Endodermal cell (in vitro differentiated cells): ENCODE measurements around the gene CCDC9. TPM values are rescaled to one million over a fixed set of nuclear protein-coding genes. Genes with fewer than 3 reads are reported as not detected.

Experiments used
- DNase-seq: peaks from one replicate; pipeline ENCODE4 v3.0.0-alpha.2; 2017
- H3K27ac ChIP-seq: 2 replicates; pipeline ENCODE4 v1.5.1; 2013; ENCODE audit warnings: mild to moderate bottlenecking, low read depth, low read length, moderate library complexity
- H3K27me3 ChIP-seq: 2 replicates; pipeline ENCODE4 v1.6.1; 2013; ENCODE audit warnings: mild to moderate bottlenecking, low read length, moderate library complexity; ENCODE audit not compliant: insufficient read depth, control insufficient read depth, poor library complexity, severe bottlenecking
- H3K36me3 ChIP-seq: 2 replicates; pipeline ENCODE4 v1.7.0; 2013; ENCODE audit warnings: mild to moderate bottlenecking, low read length, moderate library complexity; ENCODE audit not compliant: control insufficient read depth, insufficient read depth
- H3K4me1 ChIP-seq: one replicate; pipeline ENCODE4 v1.7.0; 2013; ENCODE audit warnings: low read length; ENCODE audit not compliant: control insufficient read depth, insufficient read depth
- H3K4me3 ChIP-seq: 2 replicates; pipeline ENCODE4 v1.5.1; 2013; ENCODE audit warnings: mild to moderate bottlenecking, low read length, moderate library complexity
- H3K9ac ChIP-seq: 2 replicates; pipeline ENCODE4 v1.6.1; 2013; ENCODE audit warnings: mild to moderate bottlenecking, low read length, moderate library complexity; ENCODE audit not compliant: poor library complexity, severe bottlenecking; ENCODE audit errors: extremely low read depth
- H3K9me3 ChIP-seq: 2 replicates; pipeline ENCODE4 v1.6.1; 2013; ENCODE audit warnings: mild to moderate bottlenecking, low read length, moderate library complexity; ENCODE audit not compliant: control insufficient read depth
- H3K27ac Mint-ChIP-seq: 2 replicates; pipeline ENCODE4 v1.8.0; 2020; ENCODE audit warnings: mixed read lengths
- H3K27me3 Mint-ChIP-seq: 2 replicates; pipeline ENCODE4 v1.8.0; 2021; ENCODE audit warnings: mild to moderate bottlenecking, mixed read lengths; ENCODE audit not compliant: insufficient read depth
- H3K36me3 Mint-ChIP-seq: 2 replicates; pipeline ENCODE4 v1.8.0; 2020; ENCODE audit warnings: low read depth, mixed read lengths
- H3K4me1 Mint-ChIP-seq: 2 replicates; pipeline ENCODE4 v1.8.0; 2020; ENCODE audit warnings: mixed read lengths
- H3K4me3 Mint-ChIP-seq: 2 replicates; pipeline ENCODE4 v1.8.0; 2020; ENCODE audit warnings: mild to moderate bottlenecking, moderate library complexity, mixed read lengths
- H3K9me3 Mint-ChIP-seq: 2 replicates; pipeline ENCODE4 v1.8.0; 2020; ENCODE audit warnings: mild to moderate bottlenecking, mixed read lengths
- WGBS, 2 experiments: methylation state at CpG; one replicate each; pipeline versions ENCODE4 v1.1.5 to v1.1.7; 2013; ENCODE audit warnings: missing lambda C conversion rate in 2 of 2, mixed read lengths in 1 of 2; ENCODE audit not compliant: insufficient coverage in 1 of 2, insufficient read length in 1 of 2; 5-methylcytosine and 5-hydroxymethylcytosine counted together
- total RNA-seq, 2 donors: library from RNA; stranded (reverse); fragmentation: NEBNext Ultra II Directional in 1 of 2; extraction: Animal tissue kit (Norgen Biotek cat#: 25700) in 1 of 2; gene quantifications; 2 replicates in 1 of 2; 3 replicates in 1 of 2; pipeline ENCODE4 v1.2.1, GENCODE V29; 2021
- TF ChIP-seq, protein P1 (sequence below): fragments of 200-600 bp; sonication (generic); conservative IDR thresholded peaks from 2 replicates; pipeline ENCODE4 v1.5.0; 2021; ENCODE audit warnings: antibody characterized with exemption, mild to moderate bottlenecking

The CCDC9 gene
- total RNA-seq, 2 donors from 2014 or later: 33.8 to 46.2 TPM

GRCh38 chr19:47269596-47269995, 13.3 kb downstream of the CCDC9 start:
- 93 to 97% methylated on average over 4 to 7 of the region's 7 CpGs for whole genome bisulfite sequencing, 2 experiments
- Histone ChIP-seq H3K4me3 (no peak overlapping the region), H3K36me3 (peaks cover 55% of the 10 kb centered on the region), H3K9me3 (no peaks in the 10 kb centered on the region), H3K27ac (no peak overlapping the region), H3K9ac (no peak overlapping the region), H3K4me1 (no peaks in the 10 kb centered on the region), H3K27me3 (no peaks in the 10 kb centered on the region)
- no peak for DNase-seq
- H3K27me3 Mint-ChIP-seq: no peaks in the 10 kb centered on the region
- peaks cover 8% of the 10 kb centered on the region for H3K4me1 Mint-ChIP-seq
- H3K4me3 Mint-ChIP-seq: no peak overlapping the region
- no peak overlapping the region for H3K27ac Mint-ChIP-seq
- TF ChIP-seq, protein P1, sequence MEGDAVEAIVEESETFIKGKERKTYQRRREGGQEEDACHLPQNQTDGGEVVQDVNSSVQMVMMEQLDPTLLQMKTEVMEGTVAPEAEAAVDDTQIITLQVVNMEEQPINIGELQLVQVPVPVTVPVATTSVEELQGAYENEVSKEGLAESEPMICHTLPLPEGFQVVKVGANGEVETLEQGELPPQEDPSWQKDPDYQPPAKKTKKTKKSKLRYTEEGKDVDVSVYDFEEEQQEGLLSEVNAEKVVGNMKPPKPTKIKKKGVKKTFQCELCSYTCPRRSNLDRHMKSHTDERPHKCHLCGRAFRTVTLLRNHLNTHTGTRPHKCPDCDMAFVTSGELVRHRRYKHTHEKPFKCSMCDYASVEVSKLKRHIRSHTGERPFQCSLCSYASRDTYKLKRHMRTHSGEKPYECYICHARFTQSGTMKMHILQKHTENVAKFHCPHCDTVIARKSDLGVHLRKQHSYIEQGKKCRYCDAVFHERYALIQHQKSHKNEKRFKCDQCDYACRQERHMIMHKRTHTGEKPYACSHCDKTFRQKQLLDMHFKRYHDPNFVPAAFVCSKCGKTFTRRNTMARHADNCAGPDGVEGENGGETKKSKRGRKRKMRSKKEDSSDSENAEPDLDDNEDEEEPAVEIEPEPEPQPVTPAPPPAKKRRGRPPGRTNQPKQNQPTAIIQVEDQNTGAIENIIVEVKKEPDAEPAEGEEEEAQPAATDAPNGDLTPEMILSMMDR: no peak
- peaks cover 46% of the 10 kb centered on the region for H3K36me3 Mint-ChIP-seq
- H3K9me3 Mint-ChIP-seq: no peaks in the 10 kb centered on the region

- DNase-seq: no peak
- 95 to 97% methylated on average over 4 to 10 of the region's 10 CpGs for WGBS, 2 experiments
- Mint-ChIP-seq H3K4me3 (no peak overlapping the region), H3K36me3 (peaks cover 41% of the 10 kb centered on the region), H3K27ac (no peak overlapping the region), H3K27me3 (peaks cover 3% of the 10 kb centered on the region), H3K4me1 (peaks cover 8% of the 10 kb centered on the region), H3K9me3 (no peaks in the 10 kb centered on the region)
- Histone ChIP-seq H3K4me1 (no peaks in the 10 kb centered on the region), H3K36me3 (peaks cover 47% of the 10 kb centered on the region), H3K9ac (no peak overlapping the region), H3K27me3 (no peaks in the 10 kb centered on the region), H3K9me3 (no peaks in the 10 kb centered on the region), H3K27ac (no peak overlapping the region), H3K4me3 (no peak overlapping the region)
- TF ChIP-seq, protein P1: no peak
Measured at GRCh38 chr19:47270408-47270807, 14.1 kb downstream of the CCDC9 start.

DNA sequence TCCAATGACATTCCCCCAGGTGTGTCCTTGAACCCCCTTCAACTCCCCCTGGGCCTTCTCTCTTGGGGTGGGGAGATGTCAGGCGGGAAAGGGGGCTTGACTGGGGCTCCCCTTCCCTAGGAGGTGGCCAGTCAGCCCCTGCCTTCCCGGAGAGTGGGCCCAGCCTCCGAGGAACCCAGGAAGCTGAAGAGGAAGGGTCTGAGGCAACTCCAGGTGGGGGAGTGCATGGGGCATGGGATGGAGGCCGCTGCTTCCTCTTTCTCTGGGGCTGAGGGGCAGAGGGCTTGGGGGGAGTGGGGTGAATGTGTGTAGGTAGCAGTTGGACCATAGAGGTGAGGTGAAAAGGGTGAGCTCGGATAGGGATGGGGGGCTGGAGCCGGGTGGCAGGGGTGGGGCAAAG, 15.6 kb downstream of the CCDC9 start:
- Histone ChIP-seq H3K27ac (no peak overlapping the region), H3K9me3 (no peaks in the 10 kb centered on the region), H3K4me3 (no peak overlapping the region), H3K36me3 (peaks cover 36% of the 10 kb centered on the region), H3K4me1 (no peaks in the 10 kb centered on the region), H3K27me3 (no peaks in the 10 kb centered on the region), H3K9ac (no peak overlapping the region)
- Mint-ChIP-seq H3K4me3 (peak overlapping the region; percentile 80), H3K27me3 (peaks cover 12% of the 10 kb centered on the region), H3K4me1 (peaks cover 8% of the 10 kb centered on the region), H3K9me3 (no peaks in the 10 kb centered on the region), H3K36me3 (peaks cover 35% of the 10 kb centered on the region), H3K27ac (peak overlapping the region; percentile 95)
- DNase-seq: peak; percentile 54
- TF ChIP-seq, protein P1: no peak
- 81 to 92% methylated on average over 3 to 6 of the region's 6 CpGs for WGBS, 2 experiments
